Parathyroid adenoma (tissue), 2 donors: ENCODE results near the gene SHROOM3.

Experiments
- H2AFZ ChIP-seq: fragments of 300-600 bp; sonication (generic); one replicate; pipeline ENCODE4 v1.7.0; 2017; ENCODE audit warnings: antibody characterized with exemption, mild to moderate bottlenecking
- H3K27ac ChIP-seq: fragments of 300-600 bp; sonication (generic); one replicate; pipeline ENCODE4 v1.7.0; 2017
- H3K27me3 ChIP-seq: fragments of 300-600 bp; sonication (generic); one replicate; pipeline ENCODE4 v1.7.0; 2017; ENCODE audit warnings: low read length; ENCODE audit not compliant: control insufficient read depth, insufficient read depth
- H3K36me3 ChIP-seq: fragments of 300-600 bp; sonication (generic); one replicate; pipeline ENCODE4 v1.7.0; 2017; ENCODE audit warnings: low read length; ENCODE audit not compliant: control insufficient read depth, insufficient read depth
- H3K4me1 ChIP-seq: fragments of 300-600 bp; sonication (generic); one replicate; pipeline ENCODE4 v1.7.0; 2017; ENCODE audit warnings: control low read depth
- H3K4me2 ChIP-seq: fragments of 300-600 bp; sonication (generic); one replicate; pipeline ENCODE4 v1.7.0; 2017; ENCODE audit warnings: low read length
- H3K4me3 ChIP-seq: fragments of 300-600 bp; sonication (generic); one replicate; pipeline ENCODE4 v1.7.0; 2017; ENCODE audit warnings: low read depth, low read length
- H3K79me2 ChIP-seq: fragments of 300-600 bp; sonication (generic); one replicate; pipeline ENCODE4 v1.7.0; 2017; ENCODE audit warnings: control low read depth
- H3K9ac ChIP-seq: fragments of 300-600 bp; sonication (generic); one replicate; pipeline ENCODE4 v1.7.0; 2017; ENCODE audit warnings: mild to moderate bottlenecking
- H3K9me3 ChIP-seq: fragments of 300-600 bp; sonication (generic); one replicate; pipeline ENCODE4 v1.7.0; 2017; ENCODE audit warnings: low read length; ENCODE audit not compliant: control insufficient read depth
- TF ChIP-seq, protein P1 (sequence below): fragments of 300-600 bp; sonication (generic); IDR thresholded peaks from one replicate; pipeline ENCODE4 v1.7.0; 2017; ENCODE audit warnings: antibody characterized with exemption, mild to moderate bottlenecking
- donor health status: primary hyperparathyroidism.

SHROOM3 gene

DNA sequence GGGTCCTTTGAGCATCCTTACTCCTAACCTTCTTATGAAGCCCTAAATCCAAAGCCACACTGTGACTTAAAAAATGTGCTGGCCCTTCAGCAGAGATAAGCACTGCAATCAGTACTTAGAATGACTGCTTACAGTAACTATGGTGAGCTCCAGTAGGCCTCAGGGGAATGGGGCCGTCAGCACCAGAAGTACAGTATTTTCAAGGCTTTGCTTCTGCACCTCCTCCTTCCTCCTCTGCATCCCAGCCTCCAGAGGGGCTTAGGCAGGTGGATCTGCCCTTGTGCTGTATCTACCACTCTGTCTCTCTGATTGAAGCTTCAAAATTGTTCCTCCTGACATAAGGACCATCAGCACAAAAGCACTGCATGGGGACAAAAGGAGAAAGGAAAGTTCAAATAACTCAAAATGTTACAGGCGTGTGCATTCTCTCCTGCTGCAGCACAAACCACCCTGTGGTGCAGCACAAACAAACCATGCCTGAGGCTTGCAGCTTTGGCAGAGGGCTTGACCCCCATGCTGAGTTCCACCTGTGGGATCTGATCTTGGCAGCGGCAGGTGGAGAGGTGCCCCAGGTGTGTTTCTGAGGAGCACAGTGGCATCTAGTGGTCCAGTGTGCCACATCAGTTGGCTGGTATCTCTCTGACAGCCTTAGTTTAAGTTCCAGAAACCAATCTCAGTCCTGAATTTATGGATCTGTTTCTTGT lies 298.2 kb downstream of the SHROOM3 start:
- Histone ChIP-seq H3K4me1 (no peaks in the 10 kb centered on the region), H3K9me3 (no peaks in the 10 kb centered on the region), H3K27ac (no peak overlapping the region), H3K27me3 (no peaks in the 10 kb centered on the region), H3K9ac (no peak overlapping the region), H3K36me3 (no peaks in the 10 kb centered on the region), H3K4me3 (no peak overlapping the region), H3K79me2 (no peaks in the 10 kb centered on the region), H3K4me2 (no peak overlapping the region), H2AFZ (no peak overlapping the region)
- TF ChIP-seq, protein P1, sequence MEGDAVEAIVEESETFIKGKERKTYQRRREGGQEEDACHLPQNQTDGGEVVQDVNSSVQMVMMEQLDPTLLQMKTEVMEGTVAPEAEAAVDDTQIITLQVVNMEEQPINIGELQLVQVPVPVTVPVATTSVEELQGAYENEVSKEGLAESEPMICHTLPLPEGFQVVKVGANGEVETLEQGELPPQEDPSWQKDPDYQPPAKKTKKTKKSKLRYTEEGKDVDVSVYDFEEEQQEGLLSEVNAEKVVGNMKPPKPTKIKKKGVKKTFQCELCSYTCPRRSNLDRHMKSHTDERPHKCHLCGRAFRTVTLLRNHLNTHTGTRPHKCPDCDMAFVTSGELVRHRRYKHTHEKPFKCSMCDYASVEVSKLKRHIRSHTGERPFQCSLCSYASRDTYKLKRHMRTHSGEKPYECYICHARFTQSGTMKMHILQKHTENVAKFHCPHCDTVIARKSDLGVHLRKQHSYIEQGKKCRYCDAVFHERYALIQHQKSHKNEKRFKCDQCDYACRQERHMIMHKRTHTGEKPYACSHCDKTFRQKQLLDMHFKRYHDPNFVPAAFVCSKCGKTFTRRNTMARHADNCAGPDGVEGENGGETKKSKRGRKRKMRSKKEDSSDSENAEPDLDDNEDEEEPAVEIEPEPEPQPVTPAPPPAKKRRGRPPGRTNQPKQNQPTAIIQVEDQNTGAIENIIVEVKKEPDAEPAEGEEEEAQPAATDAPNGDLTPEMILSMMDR, result no peak

DNA sequence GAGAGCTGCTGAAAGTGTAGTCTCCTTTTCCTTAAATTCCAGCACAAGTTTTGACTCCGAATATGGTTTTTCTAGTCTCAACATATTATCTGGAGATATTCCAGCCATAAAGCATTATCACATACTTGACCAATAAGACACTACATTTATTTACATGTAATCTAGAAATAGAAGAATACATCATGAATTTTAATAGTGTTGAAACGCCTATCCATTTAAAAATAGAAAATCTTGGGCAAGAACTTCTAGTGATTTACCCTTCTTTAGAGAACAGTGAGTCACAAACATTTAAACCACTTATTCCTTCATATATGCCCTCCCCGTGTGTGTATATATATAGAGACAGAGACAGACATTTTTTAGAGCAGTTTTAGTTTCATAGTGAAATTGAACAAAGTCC lies 301.4 kb downstream of the SHROOM3 start:
- Histone ChIP-seq H3K9ac (no peak overlapping the region), H2AFZ (no peak overlapping the region), H3K79me2 (no peaks in the 10 kb centered on the region), H3K4me1 (no peaks in the 10 kb centered on the region), H3K4me3 (no peak overlapping the region), H3K9me3 (no peaks in the 10 kb centered on the region), H3K36me3 (no peaks in the 10 kb centered on the region), H3K27me3 (no peaks in the 10 kb centered on the region), H3K27ac (no peak overlapping the region), H3K4me2 (no peak overlapping the region)
- TF ChIP-seq, protein P1, result no peak

DNA sequence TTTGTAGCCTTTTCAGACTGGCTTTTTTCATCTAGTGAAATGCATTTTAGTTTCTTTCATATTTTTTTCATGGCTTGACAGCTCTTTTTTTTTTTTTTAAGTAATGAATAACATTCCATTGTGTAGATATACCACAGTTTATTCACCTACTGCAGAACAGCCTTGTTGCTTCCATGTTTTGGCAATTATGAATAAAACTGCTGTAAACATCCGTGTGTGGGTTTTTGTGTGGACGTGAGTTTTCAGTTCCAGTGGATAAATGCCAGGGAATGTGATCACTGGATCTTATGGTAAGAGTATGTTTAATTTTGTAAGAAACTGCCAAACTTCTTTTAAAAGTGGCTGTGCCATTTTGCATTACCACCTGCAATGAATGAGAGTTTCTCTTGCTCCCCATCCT lies 302.2 kb downstream of the SHROOM3 start:
- H3K4me3 ChIP-seq, result no peak overlapping the region
- H2AFZ ChIP-seq, result no peak overlapping the region
- no peak overlapping the region for H3K4me2 ChIP-seq
- no peaks in the 10 kb centered on the region for H3K36me3 ChIP-seq
- TF ChIP-seq, protein P1, result no peak
- no peaks in the 10 kb centered on the region for H3K79me2 ChIP-seq
- H3K9me3 ChIP-seq, result no peaks in the 10 kb centered on the region
- H3K27ac ChIP-seq, result no peak overlapping the region
- H3K4me1 ChIP-seq, result no peaks in the 10 kb centered on the region
- no peak overlapping the region for H3K9ac ChIP-seq
- no peaks in the 10 kb centered on the region for H3K27me3 ChIP-seq

DNA sequence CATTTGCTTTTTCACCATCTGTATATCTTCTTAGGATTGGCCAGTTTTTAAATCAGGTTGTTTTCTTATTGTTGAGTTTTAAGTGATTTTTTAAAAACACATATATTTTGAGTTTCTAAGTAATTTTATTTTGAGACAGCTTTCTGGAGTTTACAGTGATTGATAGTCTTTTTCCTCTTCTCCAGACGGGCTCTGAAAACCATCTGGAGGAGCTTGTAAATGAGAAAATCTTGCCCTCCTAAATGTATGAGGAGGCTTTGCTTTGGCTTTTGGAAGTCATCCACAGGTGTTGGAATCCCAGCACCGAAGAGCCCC lies 302.7 kb downstream of the SHROOM3 start:
- H3K9me3 ChIP-seq, result no peaks in the 10 kb centered on the region
- H3K4me3 ChIP-seq, result no peak overlapping the region
- no peaks in the 10 kb centered on the region for H3K36me3 ChIP-seq
- no peaks in the 10 kb centered on the region for H3K4me1 ChIP-seq
- H3K27me3 ChIP-seq, result no peaks in the 10 kb centered on the region
- H2AFZ ChIP-seq, result no peak overlapping the region
- H3K79me2 ChIP-seq, result no peaks in the 10 kb centered on the region
- H3K27ac ChIP-seq, result no peak overlapping the region
- H3K9ac ChIP-seq, result no peak overlapping the region
- TF ChIP-seq, protein P1, result no peak
- H3K4me2 ChIP-seq, result no peak overlapping the region
